ENCODE measurements around the gene LIMCH1. TPM values are rescaled to one million over a fixed set of nuclear protein-coding genes. Genes with fewer than 3 reads are reported as not detected.
"Not testable (repeated sequence)": the region's sequence is repeated elsewhere in the genome, so short reads cannot be mapped to it uniquely, and the experiment has no call there.

The LIMCH1 gene
- total RNA-seq, 1 experiment from 2014 or later: 48.4 TPM

DNA sequence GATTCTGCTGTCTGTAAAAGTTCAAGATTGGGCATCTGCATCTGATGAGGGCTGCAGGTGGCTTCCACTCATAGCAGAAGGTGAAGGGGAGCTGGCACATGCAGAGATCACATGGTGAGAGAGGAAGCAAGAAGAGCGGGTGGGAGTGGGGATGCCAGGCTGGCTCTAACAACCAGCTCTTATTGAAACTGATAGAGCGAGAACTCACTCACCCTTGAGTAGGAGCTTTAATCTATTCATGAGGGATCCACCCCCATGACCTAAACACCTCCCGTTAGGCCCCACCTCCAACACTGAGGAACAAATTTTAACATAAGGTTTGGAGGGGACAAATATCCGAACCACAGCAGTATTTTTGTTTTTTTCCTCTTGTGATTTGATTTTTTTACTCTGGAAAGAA, 164.8 kb downstream of the LIMCH1 start:
- Mint-ChIP-seq H3K4me3 (ENCODE audit: unreplicated experiment) (no peak overlapping the region), H3K27me3 (ENCODE audit: insufficient read depth, unreplicated experiment) (no peaks in the 10 kb centered on the region), H3K9me3 (ENCODE audit: unreplicated experiment) (peaks cover 6% of the 10 kb centered on the region), H3K4me1 (ENCODE audit: insufficient read depth, unreplicated experiment) (peaks cover 26% of the 10 kb centered on the region), H3K36me3 (ENCODE audit: insufficient read depth, unreplicated experiment) (peaks cover 10% of the 10 kb centered on the region), H3K27ac (ENCODE audit: low read depth, unreplicated experiment) (peak overlapping the region; percentile 97)
- no peak for TF ChIP-seq CTCF (IDR thresholded peaks at IDR 0.05; ENCODE audit: unreplicated experiment)
- CTCF ChIA-PET: interaction anchor here (0.6 to 1.7 kb wide), 4 partner anchors 9 to 184 kb away, joined by 3 to 10 read pairs (median 5); no protein-coding TSS in a partner anchor
- BruUV-seq (replicated peaks): no TSS peak
- DNase-seq (ENCODE audit: unreplicated experiment): no peak
- POLR2A ChIA-PET: interaction anchor here (0.7 to 7.1 kb wide), 6 partner anchors 7 to 234 kb away, joined by 3 to 74 read pairs (median 19); partner anchors contain the start of gene TMEM33
- intact Hi-C loops (cut with micrococcal nuclease): no loop called here

- no peaks in the 10 kb centered on the region for H3K27me3 Mint-ChIP-seq (ENCODE audit: insufficient read depth, unreplicated experiment)
- intact Hi-C loops (cut with micrococcal nuclease): no loop called here
- ChIA-PET POLR2A (interaction anchor here (1.1 to 7.1 kb wide), 4 partner anchors 9 to 233 kb away, joined by 3 to 74 read pairs (median 32); partner anchors contain the start of gene TMEM33), CTCF (interaction anchor here (1.2 to 1.7 kb wide), 3 partner anchors 10 to 183 kb away, joined by 3 to 10 read pairs (median 6); no protein-coding TSS in a partner anchor)
- no TSS peak for BruUV-seq (replicated peaks)
- no peak for DNase-seq (ENCODE audit: unreplicated experiment)
- H3K36me3 Mint-ChIP-seq (ENCODE audit: insufficient read depth, unreplicated experiment): peaks cover 10% of the 10 kb centered on the region
- no peak overlapping the region for H3K4me3 Mint-ChIP-seq (ENCODE audit: unreplicated experiment)
- peaks cover 6% of the 10 kb centered on the region for H3K9me3 Mint-ChIP-seq (ENCODE audit: unreplicated experiment)
- peaks cover 33% of the 10 kb centered on the region for H3K4me1 Mint-ChIP-seq (ENCODE audit: insufficient read depth, unreplicated experiment)
- H3K27ac Mint-ChIP-seq (ENCODE audit: low read depth, unreplicated experiment): peak overlapping the region; percentile 97
- no peak for TF ChIP-seq CTCF (IDR thresholded peaks at IDR 0.05; ENCODE audit: unreplicated experiment)
These were observed 165.8 kb downstream of the LIMCH1 start for GRCh38 chr4:41703785-41704184.

DNA sequence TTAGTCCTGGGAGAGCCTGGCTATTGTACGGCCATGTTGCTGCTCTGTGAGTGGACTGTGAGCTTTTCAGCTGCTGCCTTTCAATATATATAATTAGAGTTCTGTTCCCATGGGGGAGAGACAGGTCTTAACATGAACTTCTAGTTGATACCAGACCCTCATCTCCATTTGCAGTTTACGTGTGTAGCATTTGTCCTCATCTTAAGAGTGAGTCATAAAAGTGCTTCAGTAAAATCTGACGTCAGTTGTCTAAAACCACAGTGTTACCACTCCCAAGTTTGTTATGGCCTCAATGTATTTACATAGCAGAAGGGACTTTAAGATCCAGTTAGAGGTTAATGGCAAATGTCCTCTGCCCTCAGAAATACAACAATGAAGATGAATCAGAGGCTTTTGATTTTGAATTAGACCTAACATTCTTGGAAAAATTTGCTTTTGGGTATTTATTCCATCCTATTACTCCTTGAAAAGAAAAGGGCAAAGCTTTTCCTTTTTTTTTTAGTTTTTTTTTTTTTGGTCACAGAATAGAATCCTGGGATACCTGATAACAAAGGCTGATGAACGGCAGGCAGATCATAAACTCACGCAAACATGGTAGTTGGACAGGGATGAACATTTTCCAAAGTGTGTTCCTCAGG, 172.0 kb downstream of the LIMCH1 start:
- Mint-ChIP-seq H3K4me1 (ENCODE audit: insufficient read depth, unreplicated experiment) (peaks cover 34% of the 10 kb centered on the region), H3K27ac (ENCODE audit: low read depth, unreplicated experiment) (peak overlapping the region; percentile 89), H3K27me3 (ENCODE audit: insufficient read depth, unreplicated experiment) (no peaks in the 10 kb centered on the region), H3K9me3 (ENCODE audit: unreplicated experiment) (peaks cover 6% of the 10 kb centered on the region), H3K4me3 (ENCODE audit: unreplicated experiment) (no peak overlapping the region), H3K36me3 (ENCODE audit: insufficient read depth, unreplicated experiment) (no peaks in the 10 kb centered on the region)
- ChIA-PET POLR2A (interaction anchor here (0.7 to 5.1 kb wide), 18 partner anchors 8 to 252 kb away, joined by 3 to 26 read pairs (median 5); partner anchors contain the start of gene TMEM33), CTCF (interaction anchor here (0.7 to 1.9 kb wide), 3 partner anchors 9 to 64 kb away, joined by 3 to 8 read pairs (median 5); no protein-coding TSS in a partner anchor)
- TF ChIP-seq CTCF (IDR thresholded peaks at IDR 0.05; ENCODE audit: unreplicated experiment): no peak
- TSS peak; percentile 91 for BruUV-seq (replicated peaks)
- DNase-seq (ENCODE audit: unreplicated experiment): peak; percentile 96
- intact Hi-C loops (cut with micrococcal nuclease): no loop called here

- H3K27me3 Mint-ChIP-seq (ENCODE audit: insufficient read depth, unreplicated experiment); H3K9me3 Mint-ChIP-seq (ENCODE audit: unreplicated experiment); intact Hi-C loops (cut with micrococcal nuclease); H3K4me3 Mint-ChIP-seq (ENCODE audit: unreplicated experiment); H3K36me3 Mint-ChIP-seq (ENCODE audit: insufficient read depth, unreplicated experiment); BruUV-seq (replicated peaks); DNase-seq (ENCODE audit: unreplicated experiment): not testable (repeated sequence)
- peak overlapping the region; percentile 89 for H3K27ac Mint-ChIP-seq (ENCODE audit: low read depth, unreplicated experiment)
- ChIA-PET POLR2A (interaction anchor here (0.6 to 2.8 kb wide), 7 partner anchors 8 to 427 kb away, joined by 3 to 17 read pairs (median 8); no protein-coding TSS in a partner anchor), CTCF (interaction anchor here (0.9 to 1.8 kb wide), 3 partner anchors 11 to 175 kb away, joined by 3 to 5 read pairs (median 3); no protein-coding TSS in a partner anchor)
- peaks cover 34% of the 10 kb centered on the region for H3K4me1 Mint-ChIP-seq (ENCODE audit: insufficient read depth, unreplicated experiment)
These were observed 173.7 kb downstream of the LIMCH1 start for GRCh38 chr4:41711654-41712053.

Measured in MCF 10A (cell line).